Stimulated activated CD8-positive, alpha-beta memory T cell treated with anti-CD3 and anti-CD28 coated beads, Interleukin-2, amount 100 ng/mL, for 48 hours (primary cell): ENCODE data around the gene NPIPA7.
"Not testable (repeated sequence)": the region's sequence is repeated elsewhere in the genome, so short reads cannot be mapped to it uniquely, and the experiment has no call there.

Source experiments
- DNase-seq, 2 donors: peaks; one replicate each; pipeline ENCODE4 v3.0.0-alpha.2; 2020; ENCODE audit warnings: low read depth in 2 of 2

NPIPA7 gene

GRCh38 chr16:16378840-16379239, at the start of gene NPIPA7:
Gene NPIPA7 (plus strand): TSS chr16:16379140. CDS start chr16:16379245, 105 bp downstream.
- DNase-seq: not testable (repeated sequence)

- not testable (repeated sequence) for DNase-seq
Measured at GRCh38 chr16:16331466-16331865, 47.5 kb upstream of the NPIPA7 start.

GRCh38 chr16:16357556-16357955, 21.4 kb upstream of the NPIPA7 start:
- DNase-seq: not testable (repeated sequence)

- not testable (repeated sequence) for DNase-seq
Measured at GRCh38 chr16:16358539-16359240, 20.2 kb upstream of the NPIPA7 start.

- DNase-seq: not testable (repeated sequence)
Measured at GRCh38 chr16:16363595-16363994, 15.3 kb upstream of the NPIPA7 start.

DNA sequence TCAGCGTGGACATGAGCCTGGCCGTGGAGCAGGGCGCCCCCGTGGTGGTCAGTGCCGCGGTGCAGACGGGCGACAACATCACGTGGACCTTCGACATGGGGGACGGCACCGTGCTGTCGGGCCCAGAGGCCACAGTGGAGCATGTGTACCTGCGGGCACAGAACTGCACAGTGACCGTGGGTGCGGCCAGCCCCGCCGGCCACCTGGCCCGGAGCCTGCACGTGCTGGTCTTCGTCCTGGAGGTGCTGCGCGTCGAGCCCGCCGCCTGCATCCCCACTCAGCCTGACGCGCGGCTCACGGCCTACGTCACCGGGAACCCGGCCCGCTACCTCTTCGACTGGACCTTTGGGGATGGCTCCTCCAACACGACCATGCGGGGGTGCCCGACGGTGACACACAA, 14.8 kb upstream of the NPIPA7 start:
- not testable (repeated sequence) for DNase-seq

- DNase-seq: not testable (repeated sequence)
Measured at GRCh38 chr16:16364701-16365100, 14.2 kb upstream of the NPIPA7 start.

DNA sequence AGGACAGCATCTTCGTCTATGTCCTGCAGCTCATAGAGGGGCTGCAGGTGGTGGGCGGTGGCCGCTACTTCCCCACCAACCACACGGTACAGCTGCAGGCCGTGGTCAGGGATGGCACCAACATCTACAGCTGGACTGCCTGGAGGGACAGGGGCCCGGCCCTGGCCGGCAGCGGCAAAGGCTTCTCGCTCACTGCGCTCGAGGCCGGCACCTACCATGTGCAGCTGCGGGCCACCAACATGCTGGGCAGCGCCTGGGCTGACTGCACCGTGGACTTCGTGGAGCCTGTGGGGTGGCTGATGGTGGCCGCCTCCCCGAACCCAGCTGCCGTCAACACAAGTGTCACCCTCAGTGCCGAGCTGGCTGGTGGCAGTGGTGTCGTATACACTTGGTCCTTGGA, 13.6 kb upstream of the NPIPA7 start:
- DNase-seq: not testable (repeated sequence)

GRCh38 chr16:16365851-16366250, 13.1 kb upstream of the NPIPA7 start:
- DNase-seq: not testable (repeated sequence)

DNA sequence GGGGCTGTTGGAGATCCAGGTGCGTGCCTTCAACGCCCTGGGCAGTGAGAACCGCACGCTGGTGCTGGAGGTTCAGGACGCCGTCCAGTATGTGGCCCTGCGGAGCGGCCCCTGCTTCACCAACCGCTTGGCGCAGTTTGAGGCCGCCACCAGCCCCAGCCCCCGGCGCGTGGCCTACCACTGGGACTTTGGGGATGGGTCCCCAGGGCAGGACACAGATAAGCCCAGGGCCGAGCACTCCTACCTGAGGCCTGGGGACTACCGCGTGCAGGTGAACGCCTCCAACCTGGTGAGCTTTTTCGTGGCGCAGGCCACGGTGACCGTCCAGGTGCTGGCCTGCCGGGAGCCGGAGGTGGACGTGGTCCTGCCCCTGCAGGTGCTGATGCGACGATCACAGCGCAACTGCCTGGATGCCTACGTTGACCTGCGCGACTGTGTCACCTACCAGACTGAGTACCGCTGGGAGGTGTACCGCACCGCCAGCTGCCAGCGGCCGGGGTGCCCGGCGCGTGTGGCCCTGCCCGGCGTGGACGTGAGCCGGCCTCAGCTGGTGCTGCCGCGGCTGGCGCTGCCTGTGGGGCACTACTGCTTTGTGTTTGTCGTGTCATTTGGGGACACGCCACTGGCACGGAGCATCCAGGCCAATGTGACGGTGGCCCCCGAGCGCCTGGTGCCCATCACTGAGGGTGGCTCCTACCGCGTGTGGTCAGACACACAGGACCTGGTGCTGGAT, 12.2 kb upstream of the NPIPA7 start:
- not testable (repeated sequence) for DNase-seq

GRCh38 chr16:16367285-16367628, 11.7 kb upstream of the NPIPA7 start:
- DNase-seq: not testable (repeated sequence)

GRCh38 chr16:16369081-16369856, 9.7 kb upstream of the NPIPA7 start:
- not testable (repeated sequence) for DNase-seq

GRCh38 chr16:16371136-16371735, 7.7 kb upstream of the NPIPA7 start:
- not testable (repeated sequence) for DNase-seq

DNA sequence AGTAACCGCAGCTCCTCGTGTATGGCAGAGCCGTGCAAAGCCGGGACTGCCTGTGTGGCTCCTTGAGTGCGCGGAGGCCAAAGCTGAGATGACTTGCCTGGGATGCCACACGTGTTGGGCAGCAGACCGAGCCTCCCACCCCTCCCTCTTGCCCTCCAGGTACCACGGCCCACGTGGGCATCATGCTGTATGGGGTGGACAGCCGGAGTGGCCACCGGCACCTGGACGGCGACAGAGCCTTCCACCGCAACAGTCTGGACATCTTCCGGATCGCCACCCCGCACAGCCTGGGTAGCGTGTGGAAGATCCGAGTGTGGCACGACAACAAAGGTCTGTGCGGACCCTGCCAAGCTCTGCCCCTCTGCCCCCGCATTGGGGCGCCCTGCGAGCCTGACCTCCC, 4.7 kb upstream of the NPIPA7 start:
- not testable (repeated sequence) for DNase-seq

- not testable (repeated sequence) for DNase-seq
Measured at GRCh38 chr16:16399685-16400084, 20.7 kb downstream of the NPIPA7 start.

GRCh38 chr16:16402333-16402732, 23.4 kb downstream of the NPIPA7 start:
- not testable (repeated sequence) for DNase-seq

- not testable (repeated sequence) for DNase-seq
Measured at GRCh38 chr16:16404283-16404682, 25.3 kb downstream of the NPIPA7 start.

DNA sequence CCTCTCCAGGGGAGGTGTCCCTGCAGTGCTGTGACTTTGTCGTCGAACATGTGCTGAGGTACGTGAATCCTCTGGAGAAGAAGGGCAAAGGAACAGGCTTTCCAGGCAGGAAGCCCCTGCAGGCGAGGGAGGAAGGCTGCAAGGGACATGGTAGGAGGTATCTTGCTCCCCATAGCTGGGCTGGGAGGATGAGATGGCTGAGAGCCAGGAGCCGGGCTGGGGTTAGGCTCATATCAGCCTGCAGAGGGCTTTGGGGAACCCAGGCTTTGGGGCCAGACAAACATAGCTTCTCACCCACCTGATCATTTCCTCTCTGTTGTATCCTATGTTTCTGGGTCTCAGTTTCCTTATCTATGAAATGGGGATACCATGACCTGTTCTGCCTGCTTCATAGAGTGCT, 26.5 kb downstream of the NPIPA7 start:
- DNase-seq: not testable (repeated sequence)

DNA sequence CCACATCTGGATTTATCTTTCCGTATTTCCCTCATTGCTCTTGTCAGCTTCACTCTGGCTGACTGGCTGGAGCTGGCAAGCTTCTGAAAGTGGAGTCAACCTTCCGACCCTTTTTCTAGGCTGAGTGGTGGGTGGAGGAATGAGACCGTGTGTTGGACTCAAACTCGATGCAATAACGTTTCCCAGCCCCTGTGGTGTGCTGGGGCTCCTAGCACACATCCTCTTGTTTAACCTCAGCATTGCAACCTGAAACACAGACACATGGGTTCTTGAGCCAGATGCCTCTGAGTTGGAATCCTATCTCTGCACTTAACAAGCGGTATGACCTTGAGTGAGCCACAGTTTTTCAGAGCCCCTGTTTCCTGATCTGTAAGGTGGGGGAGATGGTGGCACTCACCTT, 29.5 kb downstream of the NPIPA7 start:
- not testable (repeated sequence) for DNase-seq

DNA sequence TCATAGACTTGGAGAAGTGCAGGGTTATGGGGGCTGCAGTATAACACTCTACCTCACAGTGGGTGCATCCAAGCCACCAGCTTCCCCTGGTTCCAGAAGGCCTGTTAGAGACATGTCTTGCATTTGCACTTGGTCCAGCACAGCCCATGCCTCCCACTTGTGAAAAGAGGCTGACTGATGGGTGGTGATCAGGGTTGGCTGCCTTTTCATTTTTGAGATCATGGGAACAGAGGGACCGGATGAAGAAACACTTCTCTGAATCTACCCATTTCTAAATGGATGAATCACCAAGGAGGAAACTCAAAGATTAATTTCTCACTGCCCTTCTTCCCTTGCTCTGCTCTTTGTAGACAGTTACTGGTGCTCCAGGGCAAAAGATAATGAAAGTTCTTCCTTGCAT, 34.8 kb downstream of the NPIPA7 start:
- DNase-seq: not testable (repeated sequence)

DNA sequence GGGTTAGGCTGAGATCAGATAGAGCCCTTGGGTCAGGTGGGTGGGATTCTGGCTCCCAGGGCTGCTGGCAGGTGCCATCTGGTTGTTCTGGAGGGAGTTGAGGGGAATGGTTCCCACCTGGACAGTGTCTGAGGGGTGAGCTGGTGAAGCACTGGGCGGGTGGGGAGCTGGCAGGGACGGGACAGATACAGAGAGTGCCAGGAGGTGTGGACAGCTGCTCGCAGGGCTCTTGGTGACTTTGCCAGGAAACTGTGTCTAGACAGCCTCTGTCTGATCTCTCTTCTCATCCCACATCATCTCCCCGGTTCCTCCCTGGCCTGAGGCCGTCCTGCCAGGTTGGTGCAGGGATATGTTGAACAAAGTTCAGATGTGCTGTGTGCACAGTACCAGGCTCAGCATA, 38.1 kb downstream of the NPIPA7 start:
- DNase-seq: not testable (repeated sequence)
